GM18507 (cell line): ENCODE measurements around the gene COL26A1.
A peak's percentile ranks its signal among the peaks of the same experiment; 100 is the strongest.

Experiments
- DNase-seq: peaks from one replicate; pipeline ENCODE4 v3.0.0; 2011; ENCODE audit warnings: low read depth; ENCODE audit not compliant: insufficient read length; ENCODE audit errors: extremely low spot score
- FAIRE-seq: peaks from 2 replicates; lab custom pipeline; 2011; peaks lifted over from hg19 to GRCh38; lab: Jason Lieb, UNC

COL26A1 gene

GRCh38 chr7:101398396-101399289, 36.0 kb downstream of the COL26A1 start:
- DNase-seq, result no peak
- no peak for FAIRE-seq

- DNase-seq, result no peak
- no peak for FAIRE-seq
Measured at GRCh38 chr7:101399759-101400158, 37.1 kb downstream of the COL26A1 start.

GRCh38 chr7:101400751-101401150, 38.1 kb downstream of the COL26A1 start:
- FAIRE-seq, result no peak
- no peak for DNase-seq

- DNase-seq (no peak), FAIRE-seq (no peak)
Measured at GRCh38 chr7:101401390-101402080, 38.9 kb downstream of the COL26A1 start.

GRCh38 chr7:101402081-101402779, 39.6 kb downstream of the COL26A1 start:
- FAIRE-seq (no peak), DNase-seq (no peak)

- FAIRE-seq (no peak), DNase-seq (no peak)
Measured at GRCh38 chr7:101402835-101403234, 40.2 kb downstream of the COL26A1 start.

- DNase-seq (no peak), FAIRE-seq (no peak)
Measured at GRCh38 chr7:101405474-101406067, 42.9 kb downstream of the COL26A1 start.

GRCh38 chr7:101410743-101411507, 48.2 kb downstream of the COL26A1 start:
- DNase-seq, result peak; percentile 29
- FAIRE-seq, result no peak

GRCh38 chr7:101411508-101411874, 48.8 kb downstream of the COL26A1 start:
- FAIRE-seq, result no peak

GRCh38 chr7:101412976-101413375, 50.3 kb downstream of the COL26A1 start:
- FAIRE-seq (no peak), DNase-seq (no peak)

More at GRCh38 chr7:101411508-101411874, 48.8 kb downstream of the COL26A1 start:
- DNase-seq, result no peak

- FAIRE-seq, result no peak
- DNase-seq, result no peak
Measured at GRCh38 chr7:101418694-101419093, 56.0 kb downstream of the COL26A1 start.

- DNase-seq, result no peak
- FAIRE-seq, result no peak
Measured at GRCh38 chr7:101419831-101420230, 57.2 kb downstream of the COL26A1 start.

GRCh38 chr7:101420436-101420835, 57.8 kb downstream of the COL26A1 start:
- no peak for DNase-seq
- FAIRE-seq, result no peak

GRCh38 chr7:101422356-101423195, 59.9 kb downstream of the COL26A1 start:
- DNase-seq (no peak), FAIRE-seq (no peak)

- FAIRE-seq, result no peak
- no peak for DNase-seq
Measured at GRCh38 chr7:101426303-101427011, 63.8 kb downstream of the COL26A1 start.

GRCh38 chr7:101428093-101428866, 65.6 kb downstream of the COL26A1 start:
- DNase-seq, result no peak
- FAIRE-seq, result no peak

GRCh38 chr7:101432316-101432715, 69.6 kb downstream of the COL26A1 start:
- FAIRE-seq (no peak), DNase-seq (no peak)
